ENCODE data around the gene HINT2.

DNA sequence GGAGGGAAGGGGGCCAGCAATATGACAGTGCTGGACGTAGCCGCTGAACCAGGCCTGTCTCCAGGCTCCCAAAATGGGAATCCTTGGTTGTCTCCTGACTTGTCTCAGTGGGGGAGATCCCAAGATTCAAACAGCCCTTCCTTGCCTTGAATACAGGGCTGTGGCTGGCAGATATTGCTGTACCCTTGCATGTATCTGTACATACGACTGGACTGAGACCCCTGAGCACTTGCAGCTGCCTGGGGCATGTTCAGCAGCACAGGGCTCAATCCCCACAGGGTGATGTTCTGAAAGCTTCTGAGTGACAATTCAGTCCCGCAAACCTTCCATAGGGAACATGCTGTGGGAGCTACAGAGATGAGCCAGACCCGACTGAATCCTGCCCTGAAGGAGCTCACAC is 42.0 kb upstream of the HINT2 start:
- TF ChIP-seq CTCF (IDR thresholded peaks at IDR 0.05; ENCODE audit: low read depth, low read length, poor library complexity, severe bottlenecking) (no peak), EZH2phosphoT487 (IDR thresholded peaks at IDR 0.05; ENCODE audit: borderline replicate concordance, low read length) (no peak)
